ENCODE measurements around the gene ALPI. TPM values are rescaled to one million over a fixed set of nuclear protein-coding genes. Genes with fewer than 3 reads are reported as not detected.

Gene ALPI
- polyA plus RNA-seq, 3 donors = 0.06 to 0.24 (median 0.10) TPM

- DNase-seq = no peak
Measured at GRCh38 chr2:232484628-232485347, 28.8 kb downstream of the ALPI start.

GRCh38 chr2:232485348-232485756 is 29.4 kb downstream of the ALPI start:
- DNase-seq = no peak

GRCh38 chr2:232485757-232486557 is 30.0 kb downstream of the ALPI start:
- DNase-seq = no peak

GRCh38 chr2:232486558-232487384 is 30.8 kb downstream of the ALPI start:
- no peak for DNase-seq

- DNase-seq = no peak
Measured at GRCh38 chr2:232487385-232488096, 31.6 kb downstream of the ALPI start, which contains the start of gene ECEL1. ECEL1 (minus strand) TSS chr2:232487834; CDS start chr2:232486653, 1,181 bp downstream.

- DNase-seq = no peak
Measured at GRCh38 chr2:232488097-232488711, 32.3 kb downstream of the ALPI start.

- no peak for DNase-seq
Measured at GRCh38 chr2:232488721-232489300, 32.9 kb downstream of the ALPI start.

GRCh38 chr2:232489516-232490220 is 33.7 kb downstream of the ALPI start:
- DNase-seq = no peak

- no peak for DNase-seq
Measured at GRCh38 chr2:232490221-232491138, 34.5 kb downstream of the ALPI start.

- DNase-seq = no peak
Measured at GRCh38 chr2:232491139-232491780, 35.3 kb downstream of the ALPI start.

- no peak for DNase-seq
Measured at GRCh38 chr2:232492236-232492848, 36.4 kb downstream of the ALPI start.

GRCh38 chr2:232492963-232493700 is 37.2 kb downstream of the ALPI start:
- no peak for DNase-seq

- no peak for DNase-seq
Measured at GRCh38 chr2:232493701-232494474, 37.9 kb downstream of the ALPI start.

- DNase-seq = no peak
Measured at GRCh38 chr2:232494542-232494941, 38.6 kb downstream of the ALPI start.

GRCh38 chr2:232495292-232495691 is 39.3 kb downstream of the ALPI start:
- no peak for DNase-seq
